Measurements from ENCODE around the gene LIMS1.

LIMS1 gene

GRCh38 chr2:108565778-108566375 is 31.6 kb downstream of the LIMS1 start:
- ChIA-PET CTCF (interaction anchor here (0.7 to 3.4 kb wide), 9 partner anchors 9 to 215 kb away, joined by 3 to 19 read pairs (median 3); no protein-coding TSS in a partner anchor), POLR2A (no interaction called here)
- TF ChIP-seq CTCF (IDR thresholded peaks at IDR 0.05; ENCODE audit: control extremely low read depth, extremely low read depth, low read depth, missing control alignments), result no peak
- no peak for DNase-seq (ENCODE audit: extremely low spot score)

- ChIA-PET POLR2A (no interaction called here), CTCF (interaction anchor here (1.7 to 6.4 kb wide), 2 partner anchors 9 to 13 kb away, joined by 7 to 57 read pairs; no protein-coding TSS in a partner anchor)
- TF ChIP-seq CTCF (IDR thresholded peaks at IDR 0.05; ENCODE audit: control extremely low read depth, extremely low read depth, low read depth, missing control alignments), result no peak
- no peak for DNase-seq (ENCODE audit: extremely low spot score)
Observed at GRCh38 chr2:108570416-108570815, 36.1 kb downstream of the LIMS1 start.

GRCh38 chr2:108571286-108571685 is 37.0 kb downstream of the LIMS1 start:
- DNase-seq (ENCODE audit: extremely low spot score), result no peak
- POLR2A ChIA-PET, result no interaction called here
- CTCF ChIA-PET, result interaction anchor here (0.9 to 6.4 kb wide), 4 partner anchors 9 to 22 kb away, joined by 3 to 57 read pairs (median 5); no protein-coding TSS in a partner anchor
- no peak for TF ChIP-seq CTCF (IDR thresholded peaks at IDR 0.05; ENCODE audit: control extremely low read depth, extremely low read depth, low read depth, missing control alignments)

- no peak for DNase-seq (ENCODE audit: extremely low spot score)
- no peak for TF ChIP-seq CTCF (IDR thresholded peaks at IDR 0.05; ENCODE audit: control extremely low read depth, extremely low read depth, low read depth, missing control alignments)
- ChIA-PET CTCF (interaction anchor here (1.7 to 6.4 kb wide), 3 partner anchors 11 to 64 kb away, joined by 4 to 57 read pairs (median 5); no protein-coding TSS in a partner anchor), POLR2A (no interaction called here)
Observed at GRCh38 chr2:108573061-108573460, 38.8 kb downstream of the LIMS1 start.

- no peak for TF ChIP-seq CTCF (IDR thresholded peaks at IDR 0.05; ENCODE audit: control extremely low read depth, extremely low read depth, low read depth, missing control alignments)
- ChIA-PET CTCF (interaction anchor here (1.1 to 6.4 kb wide), 10 partner anchors 8 to 62 kb away, joined by 3 to 57 read pairs (median 5); no protein-coding TSS in a partner anchor), POLR2A (no interaction called here)
- no peak for DNase-seq (ENCODE audit: extremely low spot score)
Observed at GRCh38 chr2:108574332-108574731, 40.1 kb downstream of the LIMS1 start.

- ChIA-PET POLR2A (interaction anchor here (0.6 to 0.7 kb wide), 2 partner anchors 42 to 117 kb away, joined by 3 read pairs; no protein-coding TSS in a partner anchor), CTCF (interaction anchor here (0.7 to 6.4 kb wide), 10 partner anchors 8 to 61 kb away, joined by 3 to 57 read pairs (median 5); no protein-coding TSS in a partner anchor)
- DNase-seq (ENCODE audit: extremely low spot score), result peak; percentile 40
- no peak for TF ChIP-seq CTCF (IDR thresholded peaks at IDR 0.05; ENCODE audit: control extremely low read depth, extremely low read depth, low read depth, missing control alignments)
Observed at GRCh38 chr2:108575132-108575966, 41.1 kb downstream of the LIMS1 start.
